GM18867 (cell line): ENCODE measurements around the gene MDFIC.

Source experiments
- ATAC-seq: cut with Tn5 transposase; IDR thresholded peaks from one replicate; pipeline ENCODE4 v1.9.1; 2021; ENCODE audit warnings: mild to moderate bottlenecking, moderate library complexity; ENCODE audit not compliant: unreplicated experiment

MDFIC gene

GRCh38 chr7:115032715-115033703 lies 111.1 kb downstream of the MDFIC start:
- no peak for ATAC-seq

- no peak for ATAC-seq
Observed at GRCh38 chr7:115033917-115034459, 112.1 kb downstream of the MDFIC start.

- ATAC-seq = no peak
Observed at GRCh38 chr7:115034515-115034914, 112.6 kb downstream of the MDFIC start.

GRCh38 chr7:115037128-115037802 lies 115.4 kb downstream of the MDFIC start:
- ATAC-seq = peak; percentile 66

GRCh38 chr7:115038158-115038557 lies 116.3 kb downstream of the MDFIC start:
- ATAC-seq = no peak

GRCh38 chr7:115040057-115040456 lies 118.2 kb downstream of the MDFIC start:
- ATAC-seq = no peak

GRCh38 chr7:115040495-115040894 lies 118.6 kb downstream of the MDFIC start:
- no peak for ATAC-seq

- ATAC-seq = no peak
Observed at GRCh38 chr7:115042596-115042995, 120.7 kb downstream of the MDFIC start.

GRCh38 chr7:115043605-115044004 lies 121.7 kb downstream of the MDFIC start:
- ATAC-seq = no peak

GRCh38 chr7:115044224-115044623 lies 122.3 kb downstream of the MDFIC start:
- ATAC-seq = no peak

GRCh38 chr7:115047958-115048720 lies 126.2 kb downstream of the MDFIC start:
- ATAC-seq = no peak

GRCh38 chr7:115052706-115053105 lies 130.8 kb downstream of the MDFIC start:
- ATAC-seq = no peak

- ATAC-seq = no peak
Observed at GRCh38 chr7:115054478-115055065, 132.7 kb downstream of the MDFIC start.

- no peak for ATAC-seq
Observed at GRCh38 chr7:115056019-115056418, 134.1 kb downstream of the MDFIC start.

- ATAC-seq = no peak
Observed at GRCh38 chr7:115058726-115059125, 136.8 kb downstream of the MDFIC start.

- ATAC-seq = no peak
Observed at GRCh38 chr7:115059321-115059720, 137.4 kb downstream of the MDFIC start.

GRCh38 chr7:115060095-115060870 lies 138.4 kb downstream of the MDFIC start:
- ATAC-seq = peak; percentile 54

- no peak for ATAC-seq
Observed at GRCh38 chr7:115066050-115066449, 144.2 kb downstream of the MDFIC start.

GRCh38 chr7:115066634-115067033 lies 144.7 kb downstream of the MDFIC start:
- peak; percentile 48 for ATAC-seq

- ATAC-seq = no peak
Observed at GRCh38 chr7:115068220-115068619, 146.3 kb downstream of the MDFIC start.
